ENCODE measurements around the gene TMEFF2. TPM values are rescaled to one million over a fixed set of nuclear protein-coding genes. Genes with fewer than 3 reads are reported as not detected.
A peak's percentile ranks its signal among the peaks of the same experiment; 100 is the strongest.

TMEFF2 gene
- total RNA-seq, 1 donor from 2014 or later = 0.41 TPM

DNA sequence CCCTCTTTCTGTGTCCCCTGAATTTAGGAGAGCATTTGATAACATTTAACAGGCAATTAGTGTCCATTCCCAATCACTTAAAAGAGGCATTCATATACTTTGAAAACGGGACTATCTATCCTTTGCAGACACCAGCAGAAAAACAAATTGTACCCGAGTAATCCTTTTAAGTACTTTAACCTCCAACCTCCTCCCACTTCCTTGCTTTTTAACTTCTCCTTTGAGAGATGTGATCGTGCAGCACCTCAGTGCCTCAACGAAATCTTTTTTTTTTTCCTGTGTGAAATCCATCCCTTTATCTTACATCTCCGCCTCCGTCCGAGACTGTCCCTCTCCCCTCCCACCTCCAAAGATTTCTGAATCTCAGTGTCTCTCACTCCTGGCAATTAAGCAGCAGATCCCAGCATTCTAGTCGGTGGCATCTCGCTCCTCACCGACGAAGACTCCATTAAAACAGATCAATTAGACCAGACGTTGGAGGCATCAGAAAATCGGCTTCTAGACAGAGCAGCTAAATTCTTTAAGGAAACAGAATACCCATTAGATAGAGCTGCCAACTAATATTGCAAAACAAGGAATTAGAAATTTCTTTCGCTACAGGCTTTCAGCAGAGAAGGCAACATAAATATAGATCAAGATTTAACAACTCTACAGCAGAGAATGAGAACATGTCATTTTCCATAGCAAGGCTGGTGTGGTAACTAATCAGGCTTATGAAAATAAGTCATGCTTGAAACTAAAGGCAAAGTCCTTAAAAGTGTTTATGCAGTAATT, 1.9 kb upstream of the TMEFF2 start:
- Histone ChIP-seq H3K4me1 (ENCODE audit: insufficient read depth, low read length) (peaks cover 13% of the 10 kb centered on the region), H3K4me2 (ENCODE audit: low read length) (peak overlapping the region; percentile 98), H3K4me3 (ENCODE audit: insufficient read depth, low read depth, low read length) (peak overlapping the region; percentile 80), H2AFZ (ENCODE audit: low read depth, low read length) (peak overlapping the region; percentile 97), H3K36me3 (ENCODE audit: insufficient read depth, low read length) (no peaks in the 10 kb centered on the region), H3K27me3 (ENCODE audit: insufficient read depth, low read length) (peaks cover 24% of the 10 kb centered on the region), H3K79me2 (ENCODE audit: insufficient read depth, low read length) (no peaks in the 10 kb centered on the region), H4K20me1 (ENCODE audit: insufficient read depth, low read length) (no peaks in the 10 kb centered on the region), H3K9ac (ENCODE audit: low read length) (peak overlapping the region; percentile 77), H3K9me3 (ENCODE audit: insufficient read depth, low read depth, low read length) (no peaks in the 10 kb centered on the region), H3K27ac (ENCODE audit: low read depth, low read length) (no peak overlapping the region)
- no peak for TF ChIP-seq EZH2 (IDR thresholded peaks at IDR 0.05; ENCODE audit: insufficient read depth, low read length)
- TF ChIP-seq, protein P1, sequence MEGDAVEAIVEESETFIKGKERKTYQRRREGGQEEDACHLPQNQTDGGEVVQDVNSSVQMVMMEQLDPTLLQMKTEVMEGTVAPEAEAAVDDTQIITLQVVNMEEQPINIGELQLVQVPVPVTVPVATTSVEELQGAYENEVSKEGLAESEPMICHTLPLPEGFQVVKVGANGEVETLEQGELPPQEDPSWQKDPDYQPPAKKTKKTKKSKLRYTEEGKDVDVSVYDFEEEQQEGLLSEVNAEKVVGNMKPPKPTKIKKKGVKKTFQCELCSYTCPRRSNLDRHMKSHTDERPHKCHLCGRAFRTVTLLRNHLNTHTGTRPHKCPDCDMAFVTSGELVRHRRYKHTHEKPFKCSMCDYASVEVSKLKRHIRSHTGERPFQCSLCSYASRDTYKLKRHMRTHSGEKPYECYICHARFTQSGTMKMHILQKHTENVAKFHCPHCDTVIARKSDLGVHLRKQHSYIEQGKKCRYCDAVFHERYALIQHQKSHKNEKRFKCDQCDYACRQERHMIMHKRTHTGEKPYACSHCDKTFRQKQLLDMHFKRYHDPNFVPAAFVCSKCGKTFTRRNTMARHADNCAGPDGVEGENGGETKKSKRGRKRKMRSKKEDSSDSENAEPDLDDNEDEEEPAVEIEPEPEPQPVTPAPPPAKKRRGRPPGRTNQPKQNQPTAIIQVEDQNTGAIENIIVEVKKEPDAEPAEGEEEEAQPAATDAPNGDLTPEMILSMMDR (IDR thresholded peaks at IDR 0.05; ENCODE audit: insufficient read depth, low read depth, low read length) = no peak
- Mint-ChIP-seq H3K4me1 (ENCODE audit: low read depth, unreplicated experiment) (peaks cover 11% of the 10 kb centered on the region), H3K27me3 (ENCODE audit: low read depth, unreplicated experiment) (peaks cover 65% of the 10 kb centered on the region), H3K27ac (ENCODE audit: unreplicated experiment) (no peak overlapping the region), H3K36me3 (ENCODE audit: low read depth, unreplicated experiment) (no peaks in the 10 kb centered on the region), H3K9me3 (ENCODE audit: unreplicated experiment) (no peaks in the 10 kb centered on the region), H3K4me3 (ENCODE audit: unreplicated experiment) (peak overlapping the region; percentile 83)
- no peak for FAIRE-seq
- DNase-seq (ENCODE audit: low read depth) = no peak

DNA sequence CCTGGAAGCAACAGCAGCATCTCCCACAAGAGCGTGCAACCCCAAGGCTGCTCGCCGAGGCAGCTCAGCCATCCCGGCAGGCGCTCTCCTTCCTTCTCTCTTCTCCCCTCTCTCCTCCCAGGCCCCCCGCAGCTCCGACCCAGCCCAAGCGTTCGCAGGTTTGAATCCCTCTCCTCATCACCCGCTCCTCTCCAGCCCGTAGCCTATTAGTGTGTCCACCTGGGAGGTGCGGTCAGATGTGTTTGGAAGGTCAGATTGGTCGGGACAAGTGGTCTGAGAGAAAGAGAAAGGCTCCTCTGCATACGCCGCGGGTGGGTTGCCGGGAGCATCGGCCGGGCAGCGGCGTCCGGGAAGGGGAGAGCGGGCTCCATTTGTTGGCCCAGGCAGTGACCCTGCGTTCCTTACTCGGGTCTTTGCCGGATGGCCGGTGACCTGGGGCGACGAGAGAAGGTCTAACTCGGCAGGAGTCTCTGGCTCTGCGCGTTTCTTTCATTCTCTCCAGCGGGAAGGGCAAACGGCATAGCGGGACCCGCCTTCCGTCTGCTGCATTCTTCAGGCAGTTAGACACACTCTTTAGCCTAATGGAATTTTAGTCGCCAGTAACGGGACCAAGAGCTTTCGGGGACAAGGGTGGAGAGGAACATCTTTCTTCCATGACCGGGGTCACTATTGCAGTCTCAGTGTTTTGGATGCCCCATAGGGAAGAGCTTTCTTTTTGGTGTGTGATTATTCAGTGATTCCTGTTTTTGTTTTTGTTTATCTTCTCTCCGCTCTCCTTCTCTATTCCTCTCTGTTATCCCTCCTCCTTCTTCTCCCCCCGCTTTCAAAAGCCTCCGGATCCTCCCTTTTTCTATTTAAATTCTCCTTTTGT, 1.1 kb upstream of the TMEFF2 start:
- Mint-ChIP-seq H3K4me3 (ENCODE audit: unreplicated experiment) (peak overlapping the region; percentile 83), H3K27me3 (ENCODE audit: low read depth, unreplicated experiment) (peaks cover 70% of the 10 kb centered on the region), H3K27ac (ENCODE audit: unreplicated experiment) (peak overlapping the region; percentile 75), H3K36me3 (ENCODE audit: low read depth, unreplicated experiment) (no peaks in the 10 kb centered on the region), H3K4me1 (ENCODE audit: low read depth, unreplicated experiment) (peaks cover 11% of the 10 kb centered on the region), H3K9me3 (ENCODE audit: unreplicated experiment) (no peaks in the 10 kb centered on the region)
- H3K4me3 ChIP-seq (ENCODE audit: insufficient read depth, low read depth, low read length) = peak overlapping the region; percentile 80
- TF ChIP-seq, protein P1 (IDR thresholded peaks at IDR 0.05; ENCODE audit: insufficient read depth, low read depth, low read length) = no peak
- TF ChIP-seq EZH2 (IDR thresholded peaks at IDR 0.05; ENCODE audit: insufficient read depth, low read length) = no peak
- H3K36me3 ChIP-seq (ENCODE audit: insufficient read depth, low read length) = no peaks in the 10 kb centered on the region
- H2AFZ ChIP-seq (ENCODE audit: low read depth, low read length) = peak overlapping the region; percentile 97
- H3K4me1 ChIP-seq (ENCODE audit: insufficient read depth, low read length) = peaks cover 13% of the 10 kb centered on the region
- no peaks in the 10 kb centered on the region for H4K20me1 ChIP-seq (ENCODE audit: insufficient read depth, low read length)
- H3K9me3 ChIP-seq (ENCODE audit: insufficient read depth, low read depth, low read length) = no peaks in the 10 kb centered on the region
- H3K27me3 ChIP-seq (ENCODE audit: insufficient read depth, low read length) = peaks cover 24% of the 10 kb centered on the region
- DNase-seq (ENCODE audit: low read depth) (peak; percentile 16), FAIRE-seq (no peak)
- peak overlapping the region; percentile 98 for H3K4me2 ChIP-seq (ENCODE audit: low read length)
- no peaks in the 10 kb centered on the region for H3K79me2 ChIP-seq (ENCODE audit: insufficient read depth, low read length)
- H3K27ac ChIP-seq (ENCODE audit: low read depth, low read length) = no peak overlapping the region
- H3K9ac ChIP-seq (ENCODE audit: low read length) = peak overlapping the region; percentile 77
